NT2/D1 (cell line): ENCODE data around the gene DYSF.

Experiments
- DNase-seq: peaks from one replicate; pipeline ENCODE4 v3.0.0-alpha.2; 2011; ENCODE audit warnings: low read depth, low spot score
- H3K27me3 ChIP-seq: 2 replicates; pipeline ENCODE4 v1.6.0; 2011; ENCODE audit warnings: mild to moderate bottlenecking; ENCODE audit not compliant: insufficient read length, insufficient read depth
- H3K36me3 ChIP-seq: 2 replicates; pipeline ENCODE4 v1.6.1; 2011; ENCODE audit warnings: mild to moderate bottlenecking, low read length, mixed read lengths; ENCODE audit not compliant: insufficient read depth, insufficient read length
- H3K4me1 ChIP-seq: 2 replicates; pipeline ENCODE4 v1.5.1; 2011; ENCODE audit not compliant: insufficient read depth, insufficient read length
- H3K4me3 ChIP-seq: 2 replicates; pipeline ENCODE4 v1.5.1; 2011; ENCODE audit warnings: low read depth; ENCODE audit not compliant: insufficient read length
- H3K9ac ChIP-seq: 2 replicates; pipeline ENCODE4 v1.6.0; 2011; ENCODE audit warnings: low read depth; ENCODE audit not compliant: insufficient read length
- H3K9me3 ChIP-seq: 2 replicates; pipeline ENCODE4 v1.5.1; 2011; ENCODE audit warnings: mild to moderate bottlenecking, low read length; ENCODE audit not compliant: insufficient read depth
- SUZ12 ChIP-seq: IDR thresholded peaks from 2 replicates; pipeline ENCODE4 v1.6.1; 2011; ENCODE audit not compliant: insufficient read length, insufficient read depth; ENCODE audit errors: extremely low read depth
- YY1 ChIP-seq: IDR thresholded peaks from 2 replicates; pipeline ENCODE4 v1.6.1; 2011; ENCODE audit not compliant: insufficient read length, insufficient read depth
- ZNF274 ChIP-seq: IDR thresholded peaks from 2 replicates; pipeline ENCODE4 v1.6.1; 2011; ENCODE audit warnings: mild to moderate bottlenecking, low read depth, low read length

The DYSF gene

GRCh38 chr2:71504611-71505010, 51.2 kb downstream of the DYSF start:
- Histone ChIP-seq H3K27me3 (no peaks in the 10 kb centered on the region), H3K36me3 (peaks cover 7% of the 10 kb centered on the region), H3K9me3 (no peaks in the 10 kb centered on the region), H3K4me3 (no peak overlapping the region), H3K4me1 (no peaks in the 10 kb centered on the region), H3K9ac (no peak overlapping the region)
- no peak for TF ChIP-seq ZNF274
- no peak for TF ChIP-seq YY1
- no peak for TF ChIP-seq SUZ12
- DNase-seq: no peak

- Histone ChIP-seq H3K36me3 (peaks cover 7% of the 10 kb centered on the region), H3K9ac (no peak overlapping the region), H3K4me1 (no peaks in the 10 kb centered on the region), H3K4me3 (no peak overlapping the region), H3K9me3 (no peaks in the 10 kb centered on the region), H3K27me3 (no peaks in the 10 kb centered on the region)
- no peak for TF ChIP-seq ZNF274
- TF ChIP-seq SUZ12: no peak
- TF ChIP-seq YY1: no peak
- no peak for DNase-seq
Measured at GRCh38 chr2:71505086-71505769, 51.9 kb downstream of the DYSF start.

- Histone ChIP-seq H3K4me3 (no peak overlapping the region), H3K36me3 (peaks cover 7% of the 10 kb centered on the region), H3K4me1 (no peaks in the 10 kb centered on the region), H3K27me3 (no peaks in the 10 kb centered on the region), H3K9me3 (no peaks in the 10 kb centered on the region), H3K9ac (no peak overlapping the region)
- no peak for DNase-seq
- no peak for TF ChIP-seq YY1
- TF ChIP-seq SUZ12: no peak
- TF ChIP-seq ZNF274: no peak
Measured at GRCh38 chr2:71505770-71506140, 52.4 kb downstream of the DYSF start.

- Histone ChIP-seq H3K36me3 (peaks cover 7% of the 10 kb centered on the region), H3K4me3 (no peak overlapping the region), H3K4me1 (no peaks in the 10 kb centered on the region), H3K9me3 (no peaks in the 10 kb centered on the region), H3K9ac (no peak overlapping the region), H3K27me3 (no peaks in the 10 kb centered on the region)
- TF ChIP-seq SUZ12 (no peak), ZNF274 (no peak), YY1 (no peak)
- no peak for DNase-seq
Measured at GRCh38 chr2:71506222-71507153, 53.1 kb downstream of the DYSF start.

- DNase-seq: no peak
Measured at GRCh38 chr2:71507476-71507875, 54.1 kb downstream of the DYSF start.

GRCh38 chr2:71510196-71510807, 56.9 kb downstream of the DYSF start:
- DNase-seq: peak; percentile 60
- Histone ChIP-seq H3K9ac (no peak overlapping the region), H3K27me3 (no peaks in the 10 kb centered on the region), H3K4me1 (no peaks in the 10 kb centered on the region), H3K4me3 (no peak overlapping the region), H3K9me3 (no peaks in the 10 kb centered on the region), H3K36me3 (peaks cover 7% of the 10 kb centered on the region)
- TF ChIP-seq ZNF274 (no peak), YY1 (no peak), SUZ12 (no peak)

More at GRCh38 chr2:71507476-71507875, 54.1 kb downstream of the DYSF start:
- no peaks in the 10 kb centered on the region for H3K4me1 ChIP-seq
- no peaks in the 10 kb centered on the region for H3K27me3 ChIP-seq
- H3K36me3 ChIP-seq: peaks cover 7% of the 10 kb centered on the region
- H3K9me3 ChIP-seq: no peaks in the 10 kb centered on the region
- H3K9ac ChIP-seq: no peak overlapping the region
- TF ChIP-seq SUZ12 (no peak), YY1 (no peak)
- no peak overlapping the region for H3K4me3 ChIP-seq

- Histone ChIP-seq H3K27me3 (no peaks in the 10 kb centered on the region), H3K36me3 (peaks cover 12% of the 10 kb centered on the region), H3K9me3 (no peaks in the 10 kb centered on the region), H3K4me1 (no peaks in the 10 kb centered on the region), H3K4me3 (no peak overlapping the region), H3K9ac (no peak overlapping the region)
- DNase-seq: no peak
- no peak for TF ChIP-seq YY1
- no peak for TF ChIP-seq ZNF274
- TF ChIP-seq SUZ12: no peak
Measured at GRCh38 chr2:71510938-71511337, 57.6 kb downstream of the DYSF start.
